ENCODE data around the gene ADGRB2. TPM values are rescaled to one million over a fixed set of nuclear protein-coding genes. Genes with fewer than 3 reads are reported as not detected.

The ADGRB2 gene
- total RNA-seq, 1 donor = 7.9 TPM

DNA sequence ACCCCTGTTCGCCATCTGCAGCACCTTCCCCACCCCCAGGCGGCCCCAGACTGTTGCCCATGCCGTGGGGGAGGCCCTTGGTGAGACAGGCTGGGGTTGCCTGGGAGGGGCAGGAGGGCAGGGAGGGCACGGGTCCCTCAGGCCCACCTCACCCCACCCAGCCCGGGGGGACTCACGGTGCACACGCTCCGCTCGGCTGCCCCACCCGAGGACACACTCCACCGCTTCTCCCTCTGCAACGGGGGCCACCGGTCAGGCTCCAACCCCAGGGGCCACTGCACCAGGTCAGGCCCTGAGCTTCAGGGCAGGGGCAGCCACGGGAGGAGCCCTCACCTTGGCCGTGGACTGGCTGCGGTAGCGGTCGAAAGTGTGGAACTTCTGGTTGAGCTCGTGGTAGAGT, 36.3 kb downstream of the ADGRB2 start:
- no peak for DNase-seq (ENCODE audit: low read depth)
- no peak for TF ChIP-seq CTCF (IDR thresholded peaks at IDR 0.05; ENCODE audit: insufficient read depth, low read length)
- no peak overlapping the region for H3K4me3 ChIP-seq (ENCODE audit: low read depth, low read length)

DNA sequence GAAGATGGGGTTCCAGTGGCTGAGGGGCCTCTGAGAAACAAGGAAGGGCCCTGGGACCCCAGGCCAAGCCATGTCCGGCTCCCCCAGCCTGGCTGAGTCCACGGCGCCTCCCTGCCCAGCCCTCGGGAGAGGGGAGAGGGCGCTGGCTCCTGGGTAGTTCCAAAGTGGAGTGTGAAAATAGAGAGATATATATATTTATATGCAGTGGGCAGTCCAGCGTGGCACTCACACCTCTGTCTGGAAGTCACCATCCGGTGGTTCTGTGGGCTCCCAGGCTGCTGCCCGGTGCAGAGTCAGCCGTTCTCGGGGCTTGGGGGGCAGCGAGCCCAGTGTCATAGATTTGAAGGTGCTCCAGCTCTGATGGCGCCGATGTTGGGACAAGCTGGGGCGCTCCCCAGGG, 36.9 kb downstream of the ADGRB2 start:
- no peak for DNase-seq (ENCODE audit: low read depth)
- no peak overlapping the region for H3K4me3 ChIP-seq (ENCODE audit: low read depth, low read length)
- TF ChIP-seq CTCF (IDR thresholded peaks at IDR 0.05; ENCODE audit: insufficient read depth, low read length) = no peak

- no peak overlapping the region for H3K4me3 ChIP-seq (ENCODE audit: low read depth, low read length)
- DNase-seq (ENCODE audit: low read depth) = no peak
- TF ChIP-seq CTCF (IDR thresholded peaks at IDR 0.05; ENCODE audit: insufficient read depth, low read length) = no peak
Observed at GRCh38 chr1:31726715-31727114, 37.4 kb downstream of the ADGRB2 start.

DNA sequence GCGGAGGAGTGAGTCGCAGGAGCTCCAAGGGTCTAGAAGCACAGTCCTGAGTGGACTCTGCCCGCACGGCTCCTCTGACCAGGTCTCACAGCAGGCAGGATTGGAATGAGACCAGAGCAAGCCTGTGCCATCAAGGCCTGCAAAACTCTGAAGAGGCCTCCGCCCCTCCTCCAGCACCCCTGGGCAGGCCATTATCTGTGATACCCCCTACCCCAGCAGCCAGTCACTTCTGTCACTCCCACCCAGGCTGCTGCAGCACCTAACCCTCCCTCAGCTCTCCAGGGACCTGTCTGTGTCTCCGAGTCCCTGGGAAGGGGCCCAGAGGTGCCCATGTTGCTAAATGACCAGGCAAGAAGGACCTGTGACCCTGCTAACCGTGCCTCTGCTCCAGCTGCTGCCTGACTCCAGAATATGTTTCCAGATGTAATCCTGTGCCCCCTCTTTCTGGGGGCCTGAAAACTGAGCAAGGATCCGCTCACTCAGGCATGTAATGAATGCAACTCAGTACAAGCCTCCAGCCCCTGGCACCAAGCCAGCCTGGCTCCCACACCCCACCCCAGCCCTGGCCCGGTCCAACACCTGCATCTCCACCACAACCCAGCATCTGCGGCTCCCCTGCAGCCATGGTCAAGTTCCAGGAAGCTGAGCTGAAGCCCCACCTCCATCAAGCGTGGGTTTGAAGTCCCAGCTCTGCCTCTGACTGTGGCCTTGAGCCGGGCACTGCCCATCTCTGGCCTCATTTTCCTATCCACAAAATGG, 38.2 kb downstream of the ADGRB2 start:
- no peak for TF ChIP-seq CTCF (IDR thresholded peaks at IDR 0.05; ENCODE audit: insufficient read depth, low read length)
- DNase-seq (ENCODE audit: low read depth) = no peak
- H3K4me3 ChIP-seq (ENCODE audit: low read depth, low read length) = no peak overlapping the region

DNA sequence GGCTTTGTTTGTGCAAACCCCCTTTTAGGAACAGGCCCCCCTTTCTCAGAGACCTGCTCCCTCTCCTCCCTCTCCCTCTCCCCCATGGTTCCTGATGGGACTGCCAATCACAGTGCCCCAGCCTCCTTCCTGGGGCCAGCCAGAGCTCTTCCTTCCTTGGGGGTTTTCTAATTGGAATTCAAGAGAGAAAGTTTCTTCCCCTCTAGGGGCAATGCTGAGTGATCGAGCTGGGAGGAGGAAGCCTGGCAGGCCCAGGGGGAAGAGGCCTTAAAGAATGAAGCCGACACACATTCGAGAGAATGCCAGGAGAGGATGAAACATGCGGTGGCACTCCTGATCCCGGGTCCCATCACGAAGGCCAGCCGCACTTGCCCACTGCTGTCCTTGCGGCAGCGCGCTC, 39.0 kb downstream of the ADGRB2 start:
- TF ChIP-seq CTCF (IDR thresholded peaks at IDR 0.05; ENCODE audit: insufficient read depth, low read length) = no peak
- no peak for DNase-seq (ENCODE audit: low read depth)

GRCh38 chr1:31723828-31724359, 40.2 kb downstream of the ADGRB2 start:
- DNase-seq (ENCODE audit: low read depth) = peak; percentile 69
- TF ChIP-seq CTCF (IDR thresholded peaks at IDR 0.05; ENCODE audit: insufficient read depth, low read length) = no peak
- H3K4me3 ChIP-seq (ENCODE audit: low read depth, low read length) = no peak overlapping the region

More for the DNA sequence above, 39.0 kb downstream of the ADGRB2 start:
- H3K4me3 ChIP-seq (ENCODE audit: low read depth, low read length) = no peak overlapping the region
